HG02870 (cell line): Measurements from ENCODE around the gene ISX.
A peak's percentile ranks its signal among the peaks of the same experiment; 100 is the strongest.

Experiments used
- ATAC-seq: cut with Tn5 transposase; IDR thresholded peaks from one replicate; pipeline ENCODE4 v1.9.1; 2021; ENCODE audit warnings: mild to moderate bottlenecking, moderate library complexity; ENCODE audit not compliant: unreplicated experiment

ISX gene

GRCh38 chr22:35051791-35052190 is 14.2 kb upstream of the ISX start:
- ATAC-seq, result no peak

DNA sequence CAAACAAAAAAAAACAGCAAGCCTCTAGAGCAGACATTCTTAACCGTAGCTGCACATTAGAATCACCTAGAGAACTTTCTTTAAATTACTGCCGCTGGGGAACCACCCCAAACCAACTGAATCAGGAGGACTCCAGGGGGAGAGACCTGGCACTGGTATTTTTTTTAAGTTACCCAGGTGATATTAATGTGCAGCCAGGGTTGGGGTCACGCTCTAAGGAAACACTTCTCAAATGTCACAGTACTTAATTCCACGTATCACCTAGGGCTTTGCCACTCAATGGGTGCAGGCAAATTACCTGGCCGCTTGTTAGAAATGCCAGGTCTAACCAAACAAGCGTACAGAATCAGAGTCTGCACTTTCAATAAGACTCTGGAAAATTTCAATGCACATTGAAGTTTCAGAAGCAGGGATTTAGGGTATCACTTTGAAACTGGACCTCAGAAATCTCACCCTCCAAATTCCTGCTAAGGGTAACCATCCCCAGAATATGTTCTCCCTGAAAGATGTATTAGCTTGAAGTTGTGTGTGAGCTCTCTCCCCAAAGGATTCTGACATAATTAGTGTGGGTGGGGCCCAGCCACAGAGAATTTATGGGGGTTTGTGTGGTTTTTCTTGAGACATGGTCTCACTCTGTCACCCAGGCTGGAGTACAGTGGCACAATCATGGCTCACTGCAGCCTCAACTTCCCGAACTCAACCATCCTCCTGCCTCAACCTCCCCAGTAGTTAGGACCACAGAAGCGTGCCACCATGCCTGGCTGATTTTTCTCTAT is 12.7 kb upstream of the ISX start:
- ATAC-seq, result no peak

DNA sequence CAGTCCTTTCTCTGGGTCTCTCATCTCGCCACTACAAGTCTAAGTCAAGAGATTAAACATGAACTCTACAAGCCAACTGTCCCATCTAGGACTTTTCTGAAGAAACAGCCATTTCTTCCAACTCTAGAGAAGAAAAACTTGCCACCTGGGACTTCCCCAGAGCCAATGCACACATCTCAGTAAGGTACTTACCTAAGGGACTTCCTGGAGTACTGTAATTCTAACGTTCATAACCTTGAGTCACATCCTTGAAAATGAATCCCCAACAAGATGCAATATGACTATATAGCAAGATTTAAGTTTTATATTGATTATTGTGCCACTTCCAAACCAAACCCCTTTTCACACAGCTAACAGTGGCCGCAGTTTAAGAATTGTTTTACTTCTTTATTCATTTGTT is 11.9 kb upstream of the ISX start:
- ATAC-seq, result peak; percentile 67

GRCh38 chr22:35056486-35056885 is 9.5 kb upstream of the ISX start:
- no peak for ATAC-seq

DNA sequence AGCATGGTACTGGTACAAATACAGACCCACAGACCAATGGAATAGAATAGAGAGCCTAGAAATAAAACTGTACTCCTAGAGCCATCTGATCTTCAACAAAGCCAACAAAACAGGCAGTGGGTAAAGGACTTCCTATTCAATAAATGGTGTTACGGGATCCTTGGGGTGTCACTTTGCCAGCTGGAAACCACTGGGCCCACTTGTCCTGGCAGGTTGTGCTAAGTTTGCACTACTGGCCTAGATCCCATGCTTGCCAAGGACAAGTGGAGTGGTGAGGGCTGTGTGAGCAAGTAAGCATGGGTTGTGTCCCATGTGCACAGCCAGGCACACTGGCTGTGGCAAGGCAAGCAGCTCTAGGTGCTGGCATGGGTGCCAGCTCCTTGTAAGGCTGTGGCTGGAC is 8.8 kb upstream of the ISX start:
- ATAC-seq, result no peak

DNA sequence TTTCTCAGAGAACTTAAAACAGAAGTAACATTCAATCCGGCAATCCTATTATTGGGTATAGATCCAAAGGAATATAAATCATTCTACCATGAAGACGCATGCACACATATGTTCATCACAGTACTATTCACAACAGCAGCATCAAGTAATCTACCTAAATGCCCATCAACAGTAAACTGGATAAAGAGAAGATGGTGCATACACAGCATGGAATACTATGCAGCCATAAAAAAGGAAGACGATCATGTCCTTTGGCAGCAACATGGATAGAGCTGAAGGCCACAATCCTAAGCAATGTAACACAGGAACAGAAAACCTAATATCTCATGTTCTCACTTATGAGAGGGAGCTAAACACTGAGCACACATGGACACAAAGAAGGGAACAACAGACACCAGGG is 6.3 kb upstream of the ISX start:
- no peak for ATAC-seq

GRCh38 chr22:35064664-35065063 is 1.3 kb upstream of the ISX start:
- peak; percentile 88 for ATAC-seq

DNA sequence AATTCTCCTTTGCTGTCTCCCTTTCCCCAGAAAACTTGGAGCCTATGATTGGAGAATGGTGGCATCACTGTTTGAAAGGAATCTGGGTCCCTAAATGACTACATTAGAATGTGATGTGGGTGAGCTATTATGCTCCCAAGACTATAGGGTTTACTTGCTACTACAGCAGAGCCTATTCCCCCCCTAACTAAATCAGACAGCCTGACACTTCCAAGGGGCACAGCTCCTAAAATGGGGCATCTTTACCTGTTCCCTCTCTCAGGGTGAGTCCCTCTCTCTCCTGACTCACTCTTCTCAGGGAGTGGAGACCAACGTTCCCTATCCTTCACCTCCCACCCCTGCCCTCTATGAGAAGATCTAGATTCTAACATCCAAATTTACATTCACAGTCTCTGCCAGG is 775 bp upstream of the ISX start:
- ATAC-seq, result no peak

DNA sequence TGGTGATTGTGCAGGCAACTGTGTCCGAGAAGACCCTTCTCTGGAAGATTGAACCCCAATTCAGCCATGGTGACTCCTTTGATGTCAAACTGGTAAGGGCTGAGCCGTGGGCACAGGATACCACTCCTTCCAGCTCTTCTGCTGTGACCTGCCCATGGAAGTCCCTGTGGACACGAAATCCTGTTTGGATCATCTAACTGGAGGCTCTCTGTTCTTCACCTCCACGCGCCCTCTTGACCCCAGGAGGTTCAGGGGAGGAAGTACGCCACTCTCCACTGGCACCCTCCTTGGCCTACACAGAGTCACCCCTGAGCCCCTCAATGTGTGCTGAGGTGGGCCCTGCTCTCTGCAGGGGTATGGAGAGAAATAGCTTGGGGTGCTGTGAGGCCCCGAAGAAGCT is 810 bp downstream of the ISX start:
- no peak for ATAC-seq

- ATAC-seq, result no peak
Observed at GRCh38 chr22:35069541-35069940, 3.6 kb downstream of the ISX start.

GRCh38 chr22:35070451-35071093 is 4.6 kb downstream of the ISX start:
- no peak for ATAC-seq

GRCh38 chr22:35071784-35072183 is 5.8 kb downstream of the ISX start:
- no peak for ATAC-seq

GRCh38 chr22:35072925-35073324 is 7.0 kb downstream of the ISX start:
- no peak for ATAC-seq

DNA sequence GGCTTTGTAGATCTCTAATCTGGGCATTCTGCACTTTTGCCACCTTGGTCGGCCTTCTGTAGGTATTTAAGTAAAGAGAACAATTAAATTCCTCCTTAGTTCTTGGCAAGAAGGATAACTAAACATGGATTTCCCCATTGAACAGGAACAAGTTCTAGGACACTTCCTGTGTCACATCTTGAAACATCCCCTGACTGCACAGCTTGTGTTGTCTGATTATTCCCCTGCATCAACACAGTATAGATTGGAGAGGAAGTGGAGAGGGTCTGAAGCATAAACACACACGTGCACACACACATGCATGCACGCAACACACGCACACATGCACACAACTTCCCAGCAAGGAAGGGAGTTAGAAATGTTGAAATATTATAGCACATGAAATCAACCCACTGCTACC is 8.6 kb downstream of the ISX start:
- ATAC-seq, result no peak

GRCh38 chr22:35076630-35077029 is 10.7 kb downstream of the ISX start:
- no peak for ATAC-seq

DNA sequence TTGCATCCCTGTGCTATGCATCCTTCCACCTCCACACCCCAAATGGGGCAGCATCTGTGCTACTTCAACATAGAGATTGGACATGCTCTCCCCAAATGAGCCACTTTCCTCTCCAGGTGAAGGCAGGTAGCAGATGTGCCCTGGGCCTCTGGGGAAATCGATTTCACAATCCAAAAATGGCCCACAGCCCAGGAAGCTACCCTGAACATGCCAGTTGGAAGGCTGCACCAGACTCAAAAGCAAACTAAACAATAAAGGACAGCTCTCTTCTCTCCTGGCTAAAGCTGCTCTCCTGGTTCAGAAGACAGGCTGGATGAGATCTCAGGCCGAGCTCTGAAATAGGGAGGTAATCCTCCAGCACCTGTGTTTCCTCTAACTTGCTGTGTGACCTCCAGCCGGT is 19.7 kb downstream of the ISX start:
- ATAC-seq, result no peak

DNA sequence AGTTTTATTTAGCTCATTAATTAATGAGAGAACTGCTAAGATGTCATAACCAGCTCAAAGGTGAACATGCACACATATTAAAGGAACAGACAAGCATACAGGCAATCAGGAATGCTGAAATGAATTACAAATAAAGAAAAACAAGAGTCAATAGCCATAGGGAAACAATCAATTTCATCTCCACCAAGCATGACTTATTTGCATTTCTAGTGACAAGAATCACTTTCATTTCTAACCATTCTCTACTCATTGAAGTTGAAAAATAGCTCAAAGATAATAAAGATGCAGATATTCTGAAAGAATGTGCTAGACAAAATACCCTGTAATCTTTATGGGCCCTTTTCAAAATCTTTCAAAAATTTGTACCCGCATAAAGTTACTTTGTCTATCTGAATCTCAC is 23.2 kb downstream of the ISX start:
- ATAC-seq, result no peak

DNA sequence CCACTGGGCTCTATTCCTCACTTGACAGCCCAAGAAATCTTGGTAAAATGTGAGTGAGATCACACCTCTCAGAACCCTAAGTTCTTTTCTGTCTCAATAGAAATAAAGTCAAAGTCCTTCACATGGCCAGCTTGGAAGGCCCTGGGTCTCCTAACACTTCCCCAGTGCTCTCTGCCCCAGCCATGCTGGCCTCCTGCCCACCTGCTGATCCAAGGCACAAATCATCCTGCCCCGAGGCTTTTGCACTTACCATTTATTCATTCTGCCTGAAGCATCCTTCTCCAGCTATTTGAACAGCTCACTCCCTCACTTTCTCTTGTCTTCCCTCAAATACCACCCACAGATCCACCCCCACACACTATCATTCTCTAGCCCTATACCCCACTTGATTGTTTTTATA is 26.4 kb downstream of the ISX start:
- no peak for ATAC-seq

DNA sequence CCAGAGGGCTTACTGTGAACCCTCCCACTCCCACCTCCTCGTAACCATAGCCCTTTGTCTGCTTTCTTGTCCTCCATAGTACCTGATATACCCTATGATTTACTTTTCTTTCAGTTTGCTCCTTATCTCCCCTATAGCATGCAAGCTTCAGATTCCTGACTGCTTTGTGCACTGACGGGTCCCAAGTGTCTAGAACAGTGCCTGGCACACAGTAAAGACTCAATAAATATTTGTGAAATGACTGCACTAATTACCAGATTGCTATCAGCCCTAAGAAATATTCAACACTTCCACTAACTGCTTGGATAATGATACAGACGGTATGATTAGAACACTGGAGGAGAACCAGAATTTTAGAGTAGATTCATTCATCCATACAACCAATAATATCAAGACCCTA is 33.0 kb downstream of the ISX start:
- no peak for ATAC-seq

- no peak for ATAC-seq
Observed at GRCh38 chr22:35099883-35100282, 33.9 kb downstream of the ISX start.

- ATAC-seq, result no peak
Observed at GRCh38 chr22:35102663-35103062, 36.7 kb downstream of the ISX start.

GRCh38 chr22:35103761-35104160 is 37.8 kb downstream of the ISX start:
- no peak for ATAC-seq

- ATAC-seq, result no peak
Observed at GRCh38 chr22:35104491-35104890, 38.5 kb downstream of the ISX start.
